Activated CD4-positive, alpha-beta T cell treated with anti-CD3 and anti-CD28 coated beads for 36 hours (primary cell): ENCODE measurements around the gene NAP1L4. TPM values are rescaled to one million over a fixed set of nuclear protein-coding genes. Genes with fewer than 3 reads are reported as not detected.

ENCODE experiments used
- ATAC-seq: fragments of 200-7000 bp; cut with Tn5 transposase; one replicate; pipeline ENCODE4 v1.10.0; 2021; ENCODE audit warnings: mild to moderate bottlenecking, moderate library complexity
- CTCF ChIA-PET: fragments of 350-600 bp; sonication (Branson Sonifier 250); formaldehyde crosslinking; loops from one replicate; lab custom pipeline; 2021; ENCODE audit warnings: antibody characterized with exemption; lab: Charles Lee
- POLR2A ChIA-PET: fragments of 350-600 bp; sonication (Branson Sonifier 250); formaldehyde crosslinking; loops from one replicate; lab custom pipeline; 2021; ENCODE audit warnings: antibody characterized with exemption, inconsistent platforms; lab: Charles Lee
- DNase-seq: peaks from one replicate; pipeline ENCODE4 v3.0.0-alpha.2; 2020
- H3K27ac Mint-ChIP-seq: one replicate; pipeline ENCODE4 v1.8.0; 2021; ENCODE audit warnings: mixed read lengths
- H3K27me3 Mint-ChIP-seq: one replicate; pipeline ENCODE4 v1.8.0; 2021; ENCODE audit warnings: mixed read lengths
- H3K36me3 Mint-ChIP-seq: one replicate; pipeline ENCODE4 v1.8.0; 2021; ENCODE audit warnings: low read depth, mixed read lengths
- H3K4me1 Mint-ChIP-seq: one replicate; pipeline ENCODE4 v1.8.0; 2021; ENCODE audit warnings: mixed read lengths
- H3K4me3 Mint-ChIP-seq: one replicate; pipeline ENCODE4 v1.8.0; 2021; ENCODE audit warnings: mild to moderate bottlenecking, moderate library complexity, mixed read lengths
- H3K9me3 Mint-ChIP-seq: one replicate; pipeline ENCODE4 v1.8.0; 2021; ENCODE audit warnings: low read depth, mixed read lengths
- intact Hi-C, 2 experiments: fragments of 100-400 bp; cut with DNase I in 1 of 2; cut with micrococcal nuclease in 1 of 2; formaldehyde crosslinking; loops; one replicate each; pipeline versions ENCODE4 v1.14.2 to v1.15.1; 2022 to 2024; cut with DNase I, micrococcal nuclease
- total RNA-seq, 2 experiments: library from RNA; stranded (reverse); gene quantifications; one replicate each; pipeline ENCODE4 v1.2.3, GENCODE V29; 2021

NAP1L4 gene
- total RNA-seq, 2 experiments from 2014 or later = 241 to 246 TPM

GRCh38 chr11:2991452-2992233 is 486 bp downstream of the NAP1L4 start:
- ChIA-PET POLR2A (interaction anchor here (0.6 to 1.0 kb wide), 6 partner anchors 11 to 387 kb away, joined by 3 to 10 read pairs (median 4); no protein-coding TSS in a partner anchor), CTCF (interaction anchor here (0.7 kb wide), 2 partner anchors 15 to 1137 kb away, joined by 3 read pairs; no protein-coding TSS in a partner anchor)
- H3K4me3 Mint-ChIP-seq = peak overlapping the region; percentile 100
- DNase-seq (no peak), ATAC-seq (peak; percentile 25)
- H3K27me3 Mint-ChIP-seq = no peaks in the 10 kb centered on the region
- intact Hi-C loops = loop anchor here (1.0 to 2.0 kb wide), 9 partner anchors 23 to 723 kb away; partner anchors contain the start of genes CARS1 (in 2 of the 2), OSBPL5 (in 1 of the 2), TRPM5 (in 1 of the 2) and ZNF195 (in 1 of the 2)
- peak overlapping the region; percentile 100 for H3K27ac Mint-ChIP-seq
- H3K4me1 Mint-ChIP-seq = peaks cover 36% of the 10 kb centered on the region
- H3K36me3 Mint-ChIP-seq = peaks cover 40% of the 10 kb centered on the region
- no peaks in the 10 kb centered on the region for H3K9me3 Mint-ChIP-seq

GRCh38 chr11:2990617-2991451 is 1.3 kb downstream of the NAP1L4 start:
- H3K27me3 Mint-ChIP-seq = no peaks in the 10 kb centered on the region
- DNase-seq (peak; percentile 76), ATAC-seq (peak; percentile 42)
- H3K4me3 Mint-ChIP-seq = peak overlapping the region; percentile 100
- CTCF ChIA-PET = interaction anchor here (0.6 to 4.3 kb wide), 6 partner anchors 10 to 590 kb away, joined by 3 to 29 read pairs (median 6); partner anchors contain the start of gene TSSC4
- H3K4me1 Mint-ChIP-seq = peaks cover 41% of the 10 kb centered on the region
- peak overlapping the region; percentile 100 for H3K27ac Mint-ChIP-seq
- POLR2A ChIA-PET = interaction anchor here (0.6 to 2.7 kb wide), 10 partner anchors 9 to 914 kb away, joined by 3 to 12 read pairs (median 4); no protein-coding TSS in a partner anchor
- intact Hi-C loops = loop anchor here in 1 of 2 experiments (1.0 to 2.0 kb wide), 2 partner anchors 291 to 722 kb away; no protein-coding TSS in a partner anchor
- peaks cover 44% of the 10 kb centered on the region for H3K36me3 Mint-ChIP-seq
- H3K9me3 Mint-ChIP-seq = no peaks in the 10 kb centered on the region

GRCh38 chr11:2989551-2989950 is 2.6 kb downstream of the NAP1L4 start:
- POLR2A ChIA-PET = interaction anchor here (0.9 to 2.7 kb wide), 8 partner anchors 9 to 796 kb away, joined by 3 to 12 read pairs (median 4); partner anchors contain the start of gene TSSC4
- CTCF ChIA-PET = interaction anchor here (0.6 to 4.3 kb wide), 6 partner anchors 8 to 612 kb away, joined by 3 to 29 read pairs (median 6); no protein-coding TSS in a partner anchor
- Mint-ChIP-seq H3K4me3 (peak overlapping the region; percentile 100), H3K9me3 (no peaks in the 10 kb centered on the region), H3K27me3 (no peaks in the 10 kb centered on the region), H3K27ac (peak overlapping the region; percentile 100), H3K4me1 (peaks cover 49% of the 10 kb centered on the region), H3K36me3 (peaks cover 51% of the 10 kb centered on the region)
- ATAC-seq = no peak
- no peak for DNase-seq
- intact Hi-C loops = loop anchor here (2.0 to 10.0 kb wide), 4 partner anchors 15 to 1105 kb away; partner anchors contain the start of gene RRM1 (in 1 of the 2)

GRCh38 chr11:2989006-2989405 is 3.1 kb downstream of the NAP1L4 start:
- no peak for DNase-seq
- Mint-ChIP-seq H3K4me1 (peaks cover 53% of the 10 kb centered on the region), H3K27me3 (no peaks in the 10 kb centered on the region), H3K9me3 (no peaks in the 10 kb centered on the region), H3K4me3 (peak overlapping the region; percentile 100), H3K36me3 (peaks cover 55% of the 10 kb centered on the region), H3K27ac (peak overlapping the region; percentile 100)
- POLR2A ChIA-PET = interaction anchor here (0.9 to 2.7 kb wide), 7 partner anchors 9 to 796 kb away, joined by 3 to 12 read pairs (median 4); partner anchors contain the start of gene TSSC4
- intact Hi-C loops = loop anchor here (2.0 to 10.0 kb wide), 4 partner anchors 14 to 1106 kb away; partner anchors contain the start of gene RRM1 (in 1 of the 2)
- ATAC-seq = no peak
- CTCF ChIA-PET = interaction anchor here (0.6 to 4.3 kb wide), 4 partner anchors 11 to 611 kb away, joined by 3 to 29 read pairs (median 4); no protein-coding TSS in a partner anchor

GRCh38 chr11:2987881-2988861 is 4.0 kb downstream of the NAP1L4 start:
- H3K9me3 Mint-ChIP-seq = no peaks in the 10 kb centered on the region
- intact Hi-C loops = loop anchor here (2.0 to 10.0 kb wide), 4 partner anchors 13 to 1107 kb away; partner anchors contain the start of gene RRM1 (in 1 of the 2)
- ATAC-seq (peak; percentile 16), DNase-seq (peak; percentile 68)
- H3K27me3 Mint-ChIP-seq = no peaks in the 10 kb centered on the region
- H3K27ac Mint-ChIP-seq = peak overlapping the region; percentile 100
- POLR2A ChIA-PET = interaction anchor here (1.0 to 2.7 kb wide), 6 partner anchors 8 to 797 kb away, joined by 3 to 12 read pairs (median 4); no protein-coding TSS in a partner anchor
- peaks cover 61% of the 10 kb centered on the region for H3K4me1 Mint-ChIP-seq
- CTCF ChIA-PET = interaction anchor here (0.9 to 4.3 kb wide), 3 partner anchors 10 to 16 kb away, joined by 3 to 29 read pairs (median 4); no protein-coding TSS in a partner anchor
- H3K36me3 Mint-ChIP-seq = peaks cover 58% of the 10 kb centered on the region
- H3K4me3 Mint-ChIP-seq = peak overlapping the region; percentile 100

- ATAC-seq (no peak), DNase-seq (no peak)
- Mint-ChIP-seq H3K4me1 (peaks cover 62% of the 10 kb centered on the region), H3K4me3 (no peak overlapping the region), H3K27me3 (no peaks in the 10 kb centered on the region), H3K36me3 (peaks cover 43% of the 10 kb centered on the region), H3K9me3 (no peaks in the 10 kb centered on the region), H3K27ac (peak overlapping the region; percentile 69)
- ChIA-PET CTCF (interaction anchor here (0.8 kb wide), 1 partner anchor 31 kb away, joined by 3 read pairs; no protein-coding TSS in a partner anchor), POLR2A (interaction anchor here (1.1 kb wide), 1 partner anchor 27 kb away, joined by 5 read pairs; no protein-coding TSS in a partner anchor)
- intact Hi-C loops = loop anchor here in 1 of 2 experiments (10.0 kb wide), 1 partner anchor 1111 kb away; the partner anchor contains the start of gene RRM1
These were observed 8.2 kb downstream of the NAP1L4 start for GRCh38 chr11:2983908-2984307.

GRCh38 chr11:2982214-2982613 is 9.9 kb downstream of the NAP1L4 start:
- Mint-ChIP-seq H3K27ac (peak overlapping the region; percentile 25), H3K9me3 (no peaks in the 10 kb centered on the region), H3K4me3 (no peak overlapping the region), H3K36me3 (peaks cover 42% of the 10 kb centered on the region), H3K27me3 (no peaks in the 10 kb centered on the region), H3K4me1 (peaks cover 53% of the 10 kb centered on the region)
- ATAC-seq (peak; percentile 19), DNase-seq (no peak)
- POLR2A ChIA-PET = interaction anchor here (0.6 to 1.3 kb wide), 3 partner anchors 8 to 20 kb away, joined by 3 to 4 read pairs (median 3); no protein-coding TSS in a partner anchor
- intact Hi-C loops = loop anchor here in 1 of 2 experiments (10.0 kb wide), 1 partner anchor 1113 kb away; the partner anchor contains the start of gene RRM1
- CTCF ChIA-PET = interaction anchor here (0.6 to 2.6 kb wide), 2 partner anchors 8 to 676 kb away, joined by 4 to 8 read pairs; no protein-coding TSS in a partner anchor

GRCh38 chr11:2981130-2981529 is 11.0 kb downstream of the NAP1L4 start:
- no peak for ATAC-seq
- ChIA-PET CTCF (interaction anchor here (1.2 to 2.6 kb wide), 2 partner anchors 9 to 13 kb away, joined by 5 to 8 read pairs; no protein-coding TSS in a partner anchor), POLR2A (interaction anchor here (0.6 to 2.0 kb wide), 3 partner anchors 9 to 804 kb away, joined by 3 to 9 read pairs (median 6); partner anchors contain the start of gene NAP1L4)
- H3K27ac Mint-ChIP-seq = no peak overlapping the region
- intact Hi-C loops = loop anchor here in 1 of 2 experiments (10.0 kb wide), 1 partner anchor 1114 kb away; the partner anchor contains the start of gene RRM1
- DNase-seq = no peak
- H3K4me1 Mint-ChIP-seq = peaks cover 46% of the 10 kb centered on the region
- H3K9me3 Mint-ChIP-seq = no peaks in the 10 kb centered on the region
- no peaks in the 10 kb centered on the region for H3K27me3 Mint-ChIP-seq
- no peak overlapping the region for H3K4me3 Mint-ChIP-seq
- peaks cover 43% of the 10 kb centered on the region for H3K36me3 Mint-ChIP-seq
